ENCODE results near the gene BCL11B.

Gene BCL11B

GRCh38 chr14:99312106-99312505 is 40.1 kb upstream of the BCL11B start:
- Histone ChIP-seq H2BK5ac (ENCODE audit: low read depth, low read length, poor library complexity, severe bottlenecking) (no peak overlapping the region), H3K9ac (ENCODE audit: low read length) (no peak overlapping the region), H3K79me1 (replicated peaks; ENCODE audit: low read length, poor library complexity, severe bottlenecking) (no peaks in the 10 kb centered on the region), H3K36me3 (ENCODE audit: control insufficient read depth in 1 of 2, insufficient read depth in 2 of 2, low read depth in 1 of 2, low read length in 2 of 2) (no peaks in the 10 kb centered on the region), H3K18ac (ENCODE audit: low read depth in 1 of 2, low read length in 2 of 2) (no peak overlapping the region), H3K4ac (ENCODE audit: low read depth in 1 of 2, low read length in 2 of 2) (no peak overlapping the region), H2BK15ac (ENCODE audit: low read depth, poor library complexity, severe bottlenecking) (no peak overlapping the region), H3K23ac (ENCODE audit: low read length in 2 of 2) (no peak overlapping the region), H3K4me1 (ENCODE audit: control insufficient read depth, insufficient read depth, low read depth, low read length) (no peaks in the 10 kb centered on the region), H3K4me3 (ENCODE audit: insufficient read depth in 1 of 2, low read depth in 1 of 2, low read length in 2 of 2) (no peak overlapping the region), H3K27me3 (ENCODE audit: control insufficient read depth in 1 of 2, insufficient read depth in 1 of 2, low read length in 2 of 2) (no peaks in the 10 kb centered on the region), H2BK12ac (ENCODE audit: low read length in 2 of 2) (no peak overlapping the region), H2AK5ac (ENCODE audit: low read length, severe bottlenecking) (no peak overlapping the region), H2AFZ (ENCODE audit: low read depth, low read length) (no peak overlapping the region), H3K4me2 (ENCODE audit: low read length, poor library complexity, severe bottlenecking) (no peak overlapping the region), H4K91ac (ENCODE audit: low read length) (no peak overlapping the region), H4K8ac (ENCODE audit: low read length) (no peak overlapping the region), H3K14ac (ENCODE audit: low read length in 2 of 2) (no peak overlapping the region), H3K9me3 (ENCODE audit: control insufficient read depth, low read length) (no peaks in the 10 kb centered on the region), H3K27ac (ENCODE audit: low read length, poor library complexity, severe bottlenecking) (no peak overlapping the region), H2BK120ac (ENCODE audit: low read depth, low read length) (no peak overlapping the region)
- WGBS: 91% methylated on average over 7 of the region's 7 CpGs
- no peak for DNase-seq

GRCh38 chr14:99309220-99309766 is 37.3 kb upstream of the BCL11B start:
- no peaks in the 10 kb centered on the region for H3K36me3 ChIP-seq (ENCODE audit: control insufficient read depth in 1 of 2, insufficient read depth in 2 of 2, low read depth in 1 of 2, low read length in 2 of 2)
- H3K27me3 ChIP-seq (ENCODE audit: control insufficient read depth in 1 of 2, insufficient read depth in 1 of 2, low read length in 2 of 2): no peaks in the 10 kb centered on the region
- H3K4me3 ChIP-seq (ENCODE audit: insufficient read depth in 1 of 2, low read depth in 1 of 2, low read length in 2 of 2): no peak overlapping the region
- H3K4me1 ChIP-seq (ENCODE audit: control insufficient read depth, insufficient read depth, low read depth, low read length): no peaks in the 10 kb centered on the region
- no peak overlapping the region for H2BK120ac ChIP-seq (ENCODE audit: low read depth, low read length)
- H3K9me3 ChIP-seq (ENCODE audit: control insufficient read depth, low read length): no peaks in the 10 kb centered on the region
- no peak overlapping the region for H3K18ac ChIP-seq (ENCODE audit: low read depth in 1 of 2, low read length in 2 of 2)
- 87% methylated on average over 2 of the region's 4 CpGs for WGBS
- no peak overlapping the region for H3K4ac ChIP-seq (ENCODE audit: low read depth in 1 of 2, low read length in 2 of 2)
- no peak overlapping the region for H2BK12ac ChIP-seq (ENCODE audit: low read length in 2 of 2)
- H2BK5ac ChIP-seq (ENCODE audit: low read depth, low read length, poor library complexity, severe bottlenecking): no peak overlapping the region
- no peaks in the 10 kb centered on the region for H3K79me1 ChIP-seq (replicated peaks; ENCODE audit: low read length, poor library complexity, severe bottlenecking)
- no peak overlapping the region for H3K4me2 ChIP-seq (ENCODE audit: low read length, poor library complexity, severe bottlenecking)
- no peak overlapping the region for H3K14ac ChIP-seq (ENCODE audit: low read length in 2 of 2)
- no peak overlapping the region for H3K23ac ChIP-seq (ENCODE audit: low read length in 2 of 2)
- no peak overlapping the region for H2AFZ ChIP-seq (ENCODE audit: low read depth, low read length)
- no peak overlapping the region for H2AK5ac ChIP-seq (ENCODE audit: low read length, severe bottlenecking)
- DNase-seq: no peak
- no peak overlapping the region for H3K27ac ChIP-seq (ENCODE audit: low read length, poor library complexity, severe bottlenecking)
- H4K91ac ChIP-seq (ENCODE audit: low read length): no peak overlapping the region
- no peak overlapping the region for H3K9ac ChIP-seq (ENCODE audit: low read length)
- H2BK15ac ChIP-seq (ENCODE audit: low read depth, poor library complexity, severe bottlenecking): no peak overlapping the region
- H4K8ac ChIP-seq (ENCODE audit: low read length): no peak overlapping the region

GRCh38 chr14:99304208-99304607 is 32.2 kb upstream of the BCL11B start:
- 84% methylated on average over 1 of the region's 1 CpG for whole genome bisulfite sequencing

GRCh38 chr14:99300190-99300589 is 28.2 kb upstream of the BCL11B start:
- H3K79me1 ChIP-seq (replicated peaks; ENCODE audit: low read length, poor library complexity, severe bottlenecking): no peaks in the 10 kb centered on the region
- no peak overlapping the region for H3K4ac ChIP-seq (ENCODE audit: low read depth in 1 of 2, low read length in 2 of 2)
- H2AFZ ChIP-seq (ENCODE audit: low read depth, low read length): no peak overlapping the region
- H3K4me3 ChIP-seq (ENCODE audit: insufficient read depth in 1 of 2, low read depth in 1 of 2, low read length in 2 of 2): no peak overlapping the region
- peaks cover 12% of the 10 kb centered on the region for H3K9me3 ChIP-seq (ENCODE audit: control insufficient read depth, low read length)
- no peak overlapping the region for H3K27ac ChIP-seq (ENCODE audit: low read length, poor library complexity, severe bottlenecking)
- H3K4me1 ChIP-seq (ENCODE audit: control insufficient read depth, insufficient read depth, low read depth, low read length): no peaks in the 10 kb centered on the region
- H3K14ac ChIP-seq (ENCODE audit: low read length in 2 of 2): no peak overlapping the region
- no peak overlapping the region for H2BK12ac ChIP-seq (ENCODE audit: low read length in 2 of 2)
- no peak overlapping the region for H2AK5ac ChIP-seq (ENCODE audit: low read length, severe bottlenecking)
- H3K4me2 ChIP-seq (ENCODE audit: low read length, poor library complexity, severe bottlenecking): no peak overlapping the region
- no peaks in the 10 kb centered on the region for H3K27me3 ChIP-seq (ENCODE audit: control insufficient read depth in 1 of 2, insufficient read depth in 1 of 2, low read length in 2 of 2)
- no peak overlapping the region for H4K91ac ChIP-seq (ENCODE audit: low read length)
- no peak overlapping the region for H3K23ac ChIP-seq (ENCODE audit: low read length in 2 of 2)
- no peak overlapping the region for H2BK120ac ChIP-seq (ENCODE audit: low read depth, low read length)
- no peak for DNase-seq
- no peak overlapping the region for H2BK15ac ChIP-seq (ENCODE audit: low read depth, poor library complexity, severe bottlenecking)
- no peak overlapping the region for H3K18ac ChIP-seq (ENCODE audit: low read depth in 1 of 2, low read length in 2 of 2)
- H3K36me3 ChIP-seq (ENCODE audit: control insufficient read depth in 1 of 2, insufficient read depth in 2 of 2, low read depth in 1 of 2, low read length in 2 of 2): no peaks in the 10 kb centered on the region
- H3K9ac ChIP-seq (ENCODE audit: low read length): no peak overlapping the region
- H4K8ac ChIP-seq (ENCODE audit: low read length): no peak overlapping the region
- no peak overlapping the region for H2BK5ac ChIP-seq (ENCODE audit: low read depth, low read length, poor library complexity, severe bottlenecking)

More at GRCh38 chr14:99304208-99304607, 32.2 kb upstream of the BCL11B start:
- H2BK120ac ChIP-seq (ENCODE audit: low read depth, low read length): no peak overlapping the region
- H3K14ac ChIP-seq (ENCODE audit: low read length in 2 of 2): no peak overlapping the region
- no peaks in the 10 kb centered on the region for H3K36me3 ChIP-seq (ENCODE audit: control insufficient read depth in 1 of 2, insufficient read depth in 2 of 2, low read depth in 1 of 2, low read length in 2 of 2)
- H2BK12ac ChIP-seq (ENCODE audit: low read length in 2 of 2): no peak overlapping the region
- no peak overlapping the region for H3K9ac ChIP-seq (ENCODE audit: low read length)
- no peak for DNase-seq
- no peaks in the 10 kb centered on the region for H3K27me3 ChIP-seq (ENCODE audit: control insufficient read depth in 1 of 2, insufficient read depth in 1 of 2, low read length in 2 of 2)
- H4K91ac ChIP-seq (ENCODE audit: low read length): no peak overlapping the region
- no peak overlapping the region for H3K4me2 ChIP-seq (ENCODE audit: low read length, poor library complexity, severe bottlenecking)
- no peak overlapping the region for H3K18ac ChIP-seq (ENCODE audit: low read depth in 1 of 2, low read length in 2 of 2)
- no peak overlapping the region for H3K23ac ChIP-seq (ENCODE audit: low read length in 2 of 2)
- no peak overlapping the region for H2BK5ac ChIP-seq (ENCODE audit: low read depth, low read length, poor library complexity, severe bottlenecking)
- H3K4ac ChIP-seq (ENCODE audit: low read depth in 1 of 2, low read length in 2 of 2): no peak overlapping the region
- H2AK5ac ChIP-seq (ENCODE audit: low read length, severe bottlenecking): no peak overlapping the region
- no peak overlapping the region for H4K8ac ChIP-seq (ENCODE audit: low read length)
- H3K27ac ChIP-seq (ENCODE audit: low read length, poor library complexity, severe bottlenecking): no peak overlapping the region
- H2BK15ac ChIP-seq (ENCODE audit: low read depth, poor library complexity, severe bottlenecking): no peak overlapping the region
- H2AFZ ChIP-seq (ENCODE audit: low read depth, low read length): no peak overlapping the region
- H3K79me1 ChIP-seq (replicated peaks; ENCODE audit: low read length, poor library complexity, severe bottlenecking): no peaks in the 10 kb centered on the region
- H3K9me3 ChIP-seq (ENCODE audit: control insufficient read depth, low read length): peaks cover 12% of the 10 kb centered on the region
- H3K4me3 ChIP-seq (ENCODE audit: insufficient read depth in 1 of 2, low read depth in 1 of 2, low read length in 2 of 2): no peak overlapping the region
- no peaks in the 10 kb centered on the region for H3K4me1 ChIP-seq (ENCODE audit: control insufficient read depth, insufficient read depth, low read depth, low read length)

Measured in mesenchymal stem cell (in vitro differentiated cells and primary cell).